ENCODE measurements around the gene MRPL38. TPM values are rescaled to one million over a fixed set of nuclear protein-coding genes. Genes with fewer than 3 reads are reported as not detected.
A peak's percentile ranks its signal among the peaks of the same experiment; 100 is the strongest.
"Not testable (repeated sequence)": the region's sequence is repeated elsewhere in the genome, so short reads cannot be mapped to it uniquely, and the experiment has no call there.

MRPL38 gene
- total RNA-seq, 1 donor from 2014 or later, result 65.6 TPM

- H3K36me3 Mint-ChIP-seq (ENCODE audit: low read depth, unreplicated experiment), result peaks cover 15% of the 10 kb centered on the region
- H3K9me3 Mint-ChIP-seq (ENCODE audit: unreplicated experiment), result no peaks in the 10 kb centered on the region
- Histone ChIP-seq H4K20me1 (ENCODE audit: insufficient read depth, low read length) (peaks cover 23% of the 10 kb centered on the region), H3K4me3 (ENCODE audit: insufficient read depth, low read depth, low read length) (no peak overlapping the region), H3K9ac (ENCODE audit: low read length) (no peak overlapping the region), H2AFZ (ENCODE audit: low read depth, low read length) (no peak overlapping the region), H3K9me3 (ENCODE audit: insufficient read depth, low read depth, low read length) (no peaks in the 10 kb centered on the region), H3K79me2 (ENCODE audit: insufficient read depth, low read length) (peaks cover 19% of the 10 kb centered on the region), H3K4me1 (ENCODE audit: insufficient read depth, low read length) (peaks cover 9% of the 10 kb centered on the region), H3K4me2 (ENCODE audit: low read length) (no peak overlapping the region), H3K27ac (ENCODE audit: low read depth, low read length) (no peak overlapping the region), H3K27me3 (ENCODE audit: insufficient read depth, low read length) (no peaks in the 10 kb centered on the region), H3K36me3 (ENCODE audit: insufficient read depth, low read length) (peaks cover 4% of the 10 kb centered on the region)
- no peak overlapping the region for H3K27ac Mint-ChIP-seq (ENCODE audit: unreplicated experiment)
- no peak for TF ChIP-seq EZH2 (IDR thresholded peaks at IDR 0.05; ENCODE audit: insufficient read depth, low read length)
- H3K4me1 Mint-ChIP-seq (ENCODE audit: low read depth, unreplicated experiment), result peaks cover 11% of the 10 kb centered on the region
- DNase-seq (ENCODE audit: low read depth) (no peak), FAIRE-seq (no peak)
- H3K27me3 Mint-ChIP-seq (ENCODE audit: low read depth, unreplicated experiment), result no peaks in the 10 kb centered on the region
- H3K4me3 Mint-ChIP-seq (ENCODE audit: unreplicated experiment), result no peak overlapping the region
Measured at GRCh38 chr17:75891022-75891604, 13.6 kb downstream of the MRPL38 start.

- H3K27me3 ChIP-seq (ENCODE audit: insufficient read depth, low read length), result no peaks in the 10 kb centered on the region
- H3K9me3 ChIP-seq (ENCODE audit: insufficient read depth, low read depth, low read length), result no peaks in the 10 kb centered on the region
- no peak overlapping the region for H3K27ac Mint-ChIP-seq (ENCODE audit: unreplicated experiment)
- no peak for TF ChIP-seq CTCF (IDR thresholded peaks at IDR 0.05; ENCODE audit: insufficient read depth, low read depth, low read length)
- no peak for TF ChIP-seq EZH2 (IDR thresholded peaks at IDR 0.05; ENCODE audit: insufficient read depth, low read length)
- H4K20me1 ChIP-seq (ENCODE audit: insufficient read depth, low read length), result peaks cover 16% of the 10 kb centered on the region
- peaks cover 2% of the 10 kb centered on the region for H3K27me3 Mint-ChIP-seq (ENCODE audit: low read depth, unreplicated experiment)
- peaks cover 11% of the 10 kb centered on the region for H3K36me3 Mint-ChIP-seq (ENCODE audit: low read depth, unreplicated experiment)
- no peak overlapping the region for H3K9ac ChIP-seq (ENCODE audit: low read length)
- no peak overlapping the region for H3K27ac ChIP-seq (ENCODE audit: low read depth, low read length)
- no peaks in the 10 kb centered on the region for H3K9me3 Mint-ChIP-seq (ENCODE audit: unreplicated experiment)
- no peak for DNase-seq (ENCODE audit: low read depth)
- H3K4me2 ChIP-seq (ENCODE audit: low read length), result no peak overlapping the region
- FAIRE-seq, result no peak
- peaks cover 5% of the 10 kb centered on the region for H3K79me2 ChIP-seq (ENCODE audit: insufficient read depth, low read length)
- H2AFZ ChIP-seq (ENCODE audit: low read depth, low read length), result no peak overlapping the region
- no peak overlapping the region for H3K4me3 ChIP-seq (ENCODE audit: insufficient read depth, low read depth, low read length)
- H3K4me1 ChIP-seq (ENCODE audit: insufficient read depth, low read length), result no peaks in the 10 kb centered on the region
- peaks cover 4% of the 10 kb centered on the region for H3K36me3 ChIP-seq (ENCODE audit: insufficient read depth, low read length)
- peaks cover 2% of the 10 kb centered on the region for H3K4me1 Mint-ChIP-seq (ENCODE audit: low read depth, unreplicated experiment)
- H3K4me3 Mint-ChIP-seq (ENCODE audit: unreplicated experiment), result no peak overlapping the region
Measured at GRCh38 chr17:75889454-75889853, 15.2 kb downstream of the MRPL38 start.

- Histone ChIP-seq H3K9me3 (ENCODE audit: insufficient read depth, low read depth, low read length) (no peaks in the 10 kb centered on the region), H3K9ac (ENCODE audit: low read length) (no peak overlapping the region), H3K27ac (ENCODE audit: low read depth, low read length) (no peak overlapping the region), H3K79me2 (ENCODE audit: insufficient read depth, low read length) (no peaks in the 10 kb centered on the region), H3K36me3 (ENCODE audit: insufficient read depth, low read length) (peaks cover 4% of the 10 kb centered on the region), H3K27me3 (ENCODE audit: insufficient read depth, low read length) (no peaks in the 10 kb centered on the region), H3K4me2 (ENCODE audit: low read length) (no peak overlapping the region), H2AFZ (ENCODE audit: low read depth, low read length) (no peak overlapping the region), H4K20me1 (ENCODE audit: insufficient read depth, low read length) (peaks cover 7% of the 10 kb centered on the region), H3K4me1 (ENCODE audit: insufficient read depth, low read length) (no peaks in the 10 kb centered on the region), H3K4me3 (ENCODE audit: insufficient read depth, low read depth, low read length) (no peak overlapping the region)
- no peaks in the 10 kb centered on the region for H3K9me3 Mint-ChIP-seq (ENCODE audit: unreplicated experiment)
- H3K27ac Mint-ChIP-seq (ENCODE audit: unreplicated experiment), result peak overlapping the region; percentile 34
- no peaks in the 10 kb centered on the region for H3K4me1 Mint-ChIP-seq (ENCODE audit: low read depth, unreplicated experiment)
- DNase-seq (ENCODE audit: low read depth) (no peak), FAIRE-seq (no peak)
- TF ChIP-seq EZH2 (IDR thresholded peaks at IDR 0.05; ENCODE audit: insufficient read depth, low read length) (no peak), CTCF (IDR thresholded peaks at IDR 0.05; ENCODE audit: insufficient read depth, low read depth, low read length) (no peak)
- H3K27me3 Mint-ChIP-seq (ENCODE audit: low read depth, unreplicated experiment), result peaks cover 2% of the 10 kb centered on the region
- H3K4me3 Mint-ChIP-seq (ENCODE audit: unreplicated experiment), result no peak overlapping the region
- H3K36me3 Mint-ChIP-seq (ENCODE audit: low read depth, unreplicated experiment), result peaks cover 11% of the 10 kb centered on the region
Measured at GRCh38 chr17:75888484-75888883, 16.2 kb downstream of the MRPL38 start.

GRCh38 chr17:75885860-75886259, 18.8 kb downstream of the MRPL38 start:
- not testable (repeated sequence) for H3K4me1 Mint-ChIP-seq (ENCODE audit: low read depth, unreplicated experiment); H3K9me3 Mint-ChIP-seq (ENCODE audit: unreplicated experiment); H3K36me3 ChIP-seq (ENCODE audit: insufficient read depth, low read length); H3K4me3 ChIP-seq (ENCODE audit: insufficient read depth, low read depth, low read length); H3K27ac Mint-ChIP-seq (ENCODE audit: unreplicated experiment); H3K27me3 ChIP-seq (ENCODE audit: insufficient read depth, low read length); H3K4me1 ChIP-seq (ENCODE audit: insufficient read depth, low read length); H3K9me3 ChIP-seq (ENCODE audit: insufficient read depth, low read depth, low read length); H3K4me3 Mint-ChIP-seq (ENCODE audit: unreplicated experiment); H3K9ac ChIP-seq (ENCODE audit: low read length); DNase-seq (ENCODE audit: low read depth); FAIRE-seq; H3K79me2 ChIP-seq (ENCODE audit: insufficient read depth, low read length); H3K4me2 ChIP-seq (ENCODE audit: low read length); H2AFZ ChIP-seq (ENCODE audit: low read depth, low read length); H3K27ac ChIP-seq (ENCODE audit: low read depth, low read length); H4K20me1 ChIP-seq (ENCODE audit: insufficient read depth, low read length)
- Mint-ChIP-seq H3K36me3 (ENCODE audit: low read depth, unreplicated experiment) (peaks cover 13% of the 10 kb centered on the region), H3K27me3 (ENCODE audit: low read depth, unreplicated experiment) (peaks cover 14% of the 10 kb centered on the region)

Data from astrocyte (in vitro differentiated cells and primary cell).